Gastroesophageal sphincter (tissue), 3 donors: ENCODE measurements around the gene DBP.

Experiments
- CTCF ChIP-seq, 4 experiments: fragments of 200-600 bp in 2 of 4; fragments of 450-650 bp in 2 of 4; sonication (generic) in 1 of 4; IDR thresholded peaks; one replicate each; pipeline ENCODE4 v1.5.1; 2017 to 2019; ENCODE audit warnings: antibody characterized with exemption in 4 of 4, mild to moderate bottlenecking in 2 of 4, moderate library complexity in 2 of 4
- POLR2A ChIP-seq, 2 donors: fragments of 450-650 bp; IDR thresholded peaks; one replicate each; pipeline ENCODE4 v1.6.1; 2017; ENCODE audit warnings: antibody characterized with exemption in 2 of 2, mild to moderate bottlenecking in 2 of 2, moderate library complexity in 1 of 2

GRCh38 chr19:48632692-48633147, 4.5 kb downstream of the DBP start:
- TF ChIP-seq CTCF (IDR thresholded peaks at IDR 0.05): no peak
- TF ChIP-seq POLR2A (IDR thresholded peaks at IDR 0.05): no peak
